Memory B cell (primary cell): Measurements from ENCODE around the gene PNMA8A.

Source experiments
- ATAC-seq: fragments of 150-1000 bp; cut with Tn5 transposase; 2 replicates; pipeline ENCODE4 v1.10.0; 2021; ENCODE audit warnings: low read depth, mild to moderate bottlenecking, moderate library complexity
- DNase-seq, 2 donors: peaks; one replicate each; pipeline ENCODE4 v3.0.0; 2022; ENCODE audit warnings: low spot score in 2 of 2
- H3K27ac Mint-ChIP-seq: one replicate; pipeline ENCODE4 v1.8.0; 2022; ENCODE audit warnings: mild to moderate bottlenecking, moderate library complexity, mixed read lengths
- H3K27me3 Mint-ChIP-seq: one replicate; pipeline ENCODE4 v1.8.0; 2022; ENCODE audit warnings: mixed read lengths
- H3K36me3 Mint-ChIP-seq: one replicate; pipeline ENCODE4 v1.8.0; 2022; ENCODE audit warnings: mild to moderate bottlenecking, mixed read lengths
- H3K4me1 Mint-ChIP-seq: one replicate; pipeline ENCODE4 v1.8.0; 2022; ENCODE audit warnings: mixed read lengths
- H3K4me3 Mint-ChIP-seq: one replicate; pipeline ENCODE4 v1.8.0; 2022; ENCODE audit warnings: mild to moderate bottlenecking, moderate library complexity, mixed read lengths
- H3K9me3 Mint-ChIP-seq: one replicate; pipeline ENCODE4 v1.8.0; 2022; ENCODE audit warnings: mixed read lengths

The PNMA8A gene

DNA sequence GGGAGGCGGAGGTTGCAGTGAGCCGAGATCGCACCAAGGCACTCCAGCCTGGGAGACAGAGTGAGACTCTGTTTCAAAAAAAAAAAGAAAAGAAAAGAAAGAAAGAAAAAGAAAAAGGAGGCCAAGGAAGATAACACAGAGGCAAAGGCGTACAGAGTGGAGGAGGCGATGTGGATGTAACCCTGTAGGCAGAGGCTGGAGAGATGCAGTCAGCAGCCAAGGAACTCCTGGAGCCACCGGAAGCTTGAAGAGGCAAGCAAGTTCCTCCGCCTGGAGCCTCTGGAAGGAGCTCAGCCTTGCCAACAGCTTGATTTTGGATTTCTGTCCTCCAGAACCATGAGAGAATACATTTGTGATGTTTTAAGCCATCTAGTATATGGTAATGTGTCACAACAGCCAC lies 51.3 kb downstream of the PNMA8A start:
- ATAC-seq (no peak), DNase-seq (no peak)
- H3K4me1 Mint-ChIP-seq = no peaks in the 10 kb centered on the region
- no peak overlapping the region for H3K4me3 Mint-ChIP-seq
- no peaks in the 10 kb centered on the region for H3K9me3 Mint-ChIP-seq
- no peaks in the 10 kb centered on the region for H3K36me3 Mint-ChIP-seq
- H3K27ac Mint-ChIP-seq = no peak overlapping the region
- H3K27me3 Mint-ChIP-seq = peaks cover 13% of the 10 kb centered on the region
